GM12872 (cell line): ENCODE results near the gene NARS2.

Source experiments
- TF ChIP-seq, protein P1 (sequence below): IDR thresholded peaks from 3 replicates; pipeline ENCODE4 v1.5.1; 2011; ENCODE audit warnings: low read depth, mild to moderate bottlenecking, low read length, moderate library complexity; ENCODE audit not compliant: insufficient read depth

The NARS2 gene

DNA sequence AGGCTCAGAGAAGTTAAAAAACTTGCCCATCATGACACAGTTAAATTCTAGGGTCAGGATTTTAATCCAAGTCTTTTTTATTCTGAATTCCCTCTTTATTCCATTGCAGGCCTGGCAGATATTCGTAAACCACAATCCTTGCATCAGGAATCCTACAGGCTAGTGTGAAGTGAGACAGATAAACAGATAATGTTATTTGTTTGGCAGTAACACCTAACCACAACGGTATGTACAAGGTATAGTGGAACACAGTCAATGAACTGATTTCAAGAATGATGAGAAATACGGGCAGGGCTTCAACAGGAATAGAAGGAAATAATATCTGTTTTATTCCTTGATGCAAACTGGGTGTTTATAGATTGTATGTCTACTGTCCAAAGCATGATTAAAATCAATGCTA is 32.0 kb upstream of the NARS2 start:
- TF ChIP-seq, protein P1, sequence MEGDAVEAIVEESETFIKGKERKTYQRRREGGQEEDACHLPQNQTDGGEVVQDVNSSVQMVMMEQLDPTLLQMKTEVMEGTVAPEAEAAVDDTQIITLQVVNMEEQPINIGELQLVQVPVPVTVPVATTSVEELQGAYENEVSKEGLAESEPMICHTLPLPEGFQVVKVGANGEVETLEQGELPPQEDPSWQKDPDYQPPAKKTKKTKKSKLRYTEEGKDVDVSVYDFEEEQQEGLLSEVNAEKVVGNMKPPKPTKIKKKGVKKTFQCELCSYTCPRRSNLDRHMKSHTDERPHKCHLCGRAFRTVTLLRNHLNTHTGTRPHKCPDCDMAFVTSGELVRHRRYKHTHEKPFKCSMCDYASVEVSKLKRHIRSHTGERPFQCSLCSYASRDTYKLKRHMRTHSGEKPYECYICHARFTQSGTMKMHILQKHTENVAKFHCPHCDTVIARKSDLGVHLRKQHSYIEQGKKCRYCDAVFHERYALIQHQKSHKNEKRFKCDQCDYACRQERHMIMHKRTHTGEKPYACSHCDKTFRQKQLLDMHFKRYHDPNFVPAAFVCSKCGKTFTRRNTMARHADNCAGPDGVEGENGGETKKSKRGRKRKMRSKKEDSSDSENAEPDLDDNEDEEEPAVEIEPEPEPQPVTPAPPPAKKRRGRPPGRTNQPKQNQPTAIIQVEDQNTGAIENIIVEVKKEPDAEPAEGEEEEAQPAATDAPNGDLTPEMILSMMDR: no peak

DNA sequence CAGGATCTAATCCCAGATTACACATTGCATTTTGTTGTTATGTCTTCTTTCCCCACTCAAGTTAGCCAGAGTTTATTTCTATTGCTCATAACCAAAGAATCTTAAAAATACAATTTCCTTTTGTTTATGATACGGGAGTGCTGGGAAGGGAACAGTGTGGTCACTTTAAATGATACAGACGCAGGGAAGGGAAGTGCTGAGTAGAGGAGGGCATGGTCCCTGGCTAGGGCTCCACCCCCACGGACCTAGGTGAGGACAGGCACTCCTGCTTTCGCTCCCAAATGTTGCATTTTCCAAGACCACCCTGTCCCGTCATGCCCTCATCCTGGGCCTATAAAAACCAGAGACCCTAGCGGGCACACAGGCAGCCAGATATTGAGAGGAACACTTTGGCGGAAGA is 30.6 kb upstream of the NARS2 start:
- TF ChIP-seq, protein P1: no peak

DNA sequence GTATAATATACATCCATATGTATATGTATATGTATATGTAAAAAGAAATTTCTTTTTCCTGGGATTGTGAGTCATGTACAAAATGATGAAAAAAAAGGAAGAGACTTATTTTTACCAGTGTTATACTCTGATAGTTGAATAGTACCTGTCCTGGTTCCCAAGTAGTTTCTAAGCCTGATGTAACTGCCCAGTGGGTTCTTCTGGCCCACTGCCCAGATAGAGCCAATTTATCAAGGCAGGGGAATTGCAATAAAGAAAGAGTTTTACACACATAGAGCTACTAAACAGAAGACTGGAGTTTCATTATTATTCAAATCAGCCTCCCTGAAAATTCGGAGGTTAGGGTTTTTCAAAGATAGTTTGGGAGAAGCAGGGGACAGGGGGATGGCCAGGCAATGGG is 29.1 kb upstream of the NARS2 start:
- TF ChIP-seq, protein P1: no peak

DNA sequence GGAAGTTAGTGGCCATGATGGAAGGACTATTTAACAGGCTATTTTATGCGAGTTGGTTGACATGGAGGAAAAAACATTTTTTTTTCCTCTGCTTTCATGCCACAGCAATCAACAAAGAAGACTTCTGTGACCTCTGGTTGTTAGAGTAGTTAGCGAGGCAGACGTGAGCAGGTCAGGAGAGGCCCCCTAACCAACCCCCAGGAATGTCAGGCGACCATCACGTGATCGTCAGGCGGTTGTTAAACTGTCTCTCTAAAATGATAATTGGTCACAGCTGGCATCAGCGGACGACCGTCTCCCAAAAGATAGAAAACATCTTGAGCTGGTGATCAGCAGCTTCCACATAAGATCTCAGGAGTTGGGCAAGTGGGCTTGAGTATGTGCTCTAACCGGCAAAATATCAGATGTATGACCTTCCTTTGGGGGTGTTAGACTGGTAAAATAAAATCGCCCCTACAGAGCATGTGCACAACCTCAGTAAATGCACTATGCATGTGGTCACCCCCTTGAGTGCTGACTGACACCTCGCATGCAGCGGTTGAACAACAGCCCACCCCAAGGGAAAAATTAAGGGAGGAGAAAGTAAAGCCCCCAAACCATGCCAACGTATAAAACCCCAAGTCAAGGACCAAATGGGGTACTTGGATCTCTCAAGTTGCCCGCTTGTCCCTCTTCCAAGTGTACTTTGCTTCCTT is 20.9 kb upstream of the NARS2 start:
- TF ChIP-seq, protein P1: no peak

DNA sequence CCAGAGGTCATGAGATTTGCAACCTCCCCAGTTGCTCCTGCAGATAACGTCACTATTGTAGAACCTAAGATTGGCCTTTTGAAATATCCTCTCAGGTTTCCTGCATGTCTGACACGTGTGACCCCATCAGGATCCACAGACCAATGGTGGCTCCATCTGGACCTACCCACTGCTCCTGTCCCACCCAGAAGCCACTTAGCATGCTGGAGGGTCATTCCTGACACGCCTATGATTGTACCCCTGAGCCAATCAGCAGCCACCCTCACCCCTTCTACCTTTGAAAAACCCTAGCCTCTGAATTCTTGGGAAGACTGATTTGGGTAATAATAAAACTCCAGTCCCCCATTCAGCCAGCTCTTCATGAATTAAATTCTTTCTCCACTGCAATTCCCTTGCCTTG is 20.1 kb upstream of the NARS2 start:
- TF ChIP-seq, protein P1: no peak

DNA sequence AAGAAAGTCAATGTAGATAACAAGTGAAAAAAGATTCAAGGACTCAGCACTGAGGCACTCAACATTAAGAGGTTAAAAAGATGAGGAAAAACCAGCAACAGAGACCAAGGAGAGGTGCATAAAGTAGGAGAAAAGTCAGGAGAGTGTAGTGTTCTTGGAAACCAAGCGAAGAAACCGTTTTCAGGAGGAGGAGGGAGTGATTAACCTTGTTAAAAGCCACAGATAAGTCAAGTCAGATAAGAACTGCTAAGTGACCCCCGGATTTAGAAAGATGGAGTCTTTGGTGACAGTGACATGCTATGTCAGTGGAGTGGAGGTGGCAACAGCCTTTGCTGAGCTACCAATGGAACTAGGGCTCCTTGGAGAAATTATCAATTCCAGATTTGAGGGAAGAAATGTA is 13.9 kb upstream of the NARS2 start:
- TF ChIP-seq, protein P1: no peak

DNA sequence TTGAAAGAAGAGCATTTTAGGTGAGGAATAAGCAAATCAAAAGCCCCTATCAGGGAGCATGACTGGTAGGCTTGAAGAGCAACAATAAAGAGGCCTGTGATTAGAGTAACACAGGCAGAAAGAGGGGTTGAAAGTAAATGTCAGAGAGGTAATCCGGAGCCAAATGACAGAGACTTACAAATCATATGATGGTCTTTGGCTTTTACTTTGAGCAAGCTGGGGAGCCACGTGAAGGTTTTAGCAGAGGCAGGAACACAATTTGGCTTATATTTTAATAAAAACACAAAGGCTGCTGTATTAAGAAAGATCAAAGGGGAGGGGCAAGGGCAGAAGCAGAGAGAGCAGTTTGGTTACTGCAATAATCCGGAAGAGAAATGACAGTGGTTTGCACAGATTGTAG is 12.8 kb upstream of the NARS2 start:
- TF ChIP-seq, protein P1: no peak

DNA sequence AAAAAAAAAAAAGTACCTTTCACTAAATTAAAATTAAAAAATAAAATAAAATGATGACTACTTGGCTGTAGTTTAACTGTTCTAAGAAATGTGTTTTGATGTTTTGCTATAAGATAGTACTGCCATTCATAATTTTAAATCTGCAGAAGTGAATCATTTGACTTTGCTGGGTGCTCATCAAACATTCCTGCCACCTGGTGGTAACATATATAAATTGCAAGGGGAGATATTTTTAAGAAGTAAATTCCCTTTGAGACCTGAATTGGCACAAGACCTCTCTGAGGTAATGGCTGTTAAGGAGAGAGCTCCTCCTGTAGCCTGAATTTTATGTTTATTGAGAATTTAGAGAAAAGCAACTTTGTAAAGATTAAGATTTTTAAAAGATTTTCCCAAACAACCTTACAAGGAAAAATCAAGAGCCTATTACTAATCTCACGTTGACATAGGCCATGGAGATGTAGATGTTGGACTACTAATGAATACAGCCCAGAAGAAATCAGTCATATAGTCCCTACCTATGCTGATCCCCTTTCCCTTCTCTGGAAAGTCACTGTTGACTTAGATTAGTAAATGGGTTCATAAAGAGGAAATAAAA is 11.9 kb upstream of the NARS2 start:
- TF ChIP-seq, protein P1: peak; percentile 53; the same call in 2 of the 3 replicates
